C4-2B (cell line): Measurements from ENCODE around the gene EWSR1.

Experiments
- H3K27ac ChIP-seq: fragments of 450-650 bp; 2 replicates; pipeline ENCODE4 v1.5.1; 2017
- ZFX ChIP-seq: fragments of 450-650 bp; IDR thresholded peaks from 2 replicates; pipeline ENCODE4 v1.6.1; 2017
- TF ChIP-seq, protein P1 (sequence below): fragments of 450-650 bp; conservative IDR thresholded peaks from 2 replicates; pipeline ENCODE4 v1.5.1; 2017; ENCODE audit warnings: mild to moderate bottlenecking

The EWSR1 gene

DNA sequence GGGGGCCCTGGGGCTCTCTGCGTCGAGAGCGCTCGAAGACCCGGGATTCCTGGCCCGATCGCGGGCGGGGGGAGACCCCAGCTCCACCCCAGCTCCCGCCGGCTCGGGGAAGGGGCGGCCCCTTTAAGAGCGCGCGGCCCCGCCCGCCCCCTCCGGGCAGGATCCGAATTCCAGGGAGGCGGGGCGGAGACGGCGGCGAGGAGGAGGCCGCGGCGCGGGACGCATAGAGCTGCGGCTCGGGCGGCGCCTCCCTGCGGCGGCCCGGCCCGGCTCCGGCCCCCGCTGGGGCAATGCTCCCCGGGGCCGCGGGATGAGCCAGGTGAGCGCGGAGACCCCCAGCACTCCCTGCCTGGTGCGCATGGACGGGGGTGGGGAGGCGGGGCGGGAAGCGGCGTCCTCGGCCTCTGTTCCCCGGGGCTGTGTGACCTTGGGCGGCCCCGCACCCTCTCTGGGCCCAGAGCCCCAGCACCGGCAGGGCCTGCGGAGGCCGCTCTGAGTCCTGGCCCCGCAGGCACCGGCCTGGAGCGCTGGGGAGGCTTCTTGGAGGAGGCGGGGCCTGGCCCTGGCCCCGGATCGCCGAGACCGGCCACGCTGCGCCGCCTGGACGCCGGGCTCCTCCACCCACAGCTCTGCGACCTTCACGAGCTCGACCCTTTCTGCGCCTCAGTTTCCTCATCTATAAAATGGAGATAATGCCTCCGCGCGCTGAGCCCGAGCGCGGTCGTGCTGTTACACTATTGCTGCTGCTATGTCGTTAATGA lies 38.9 kb downstream of the EWSR1 start:
- H3K27ac ChIP-seq = peak overlapping the region; percentile 96
- TF ChIP-seq ZFX = peak; percentile 89; the same call in 1 of the 2 replicates
- TF ChIP-seq, protein P1, sequence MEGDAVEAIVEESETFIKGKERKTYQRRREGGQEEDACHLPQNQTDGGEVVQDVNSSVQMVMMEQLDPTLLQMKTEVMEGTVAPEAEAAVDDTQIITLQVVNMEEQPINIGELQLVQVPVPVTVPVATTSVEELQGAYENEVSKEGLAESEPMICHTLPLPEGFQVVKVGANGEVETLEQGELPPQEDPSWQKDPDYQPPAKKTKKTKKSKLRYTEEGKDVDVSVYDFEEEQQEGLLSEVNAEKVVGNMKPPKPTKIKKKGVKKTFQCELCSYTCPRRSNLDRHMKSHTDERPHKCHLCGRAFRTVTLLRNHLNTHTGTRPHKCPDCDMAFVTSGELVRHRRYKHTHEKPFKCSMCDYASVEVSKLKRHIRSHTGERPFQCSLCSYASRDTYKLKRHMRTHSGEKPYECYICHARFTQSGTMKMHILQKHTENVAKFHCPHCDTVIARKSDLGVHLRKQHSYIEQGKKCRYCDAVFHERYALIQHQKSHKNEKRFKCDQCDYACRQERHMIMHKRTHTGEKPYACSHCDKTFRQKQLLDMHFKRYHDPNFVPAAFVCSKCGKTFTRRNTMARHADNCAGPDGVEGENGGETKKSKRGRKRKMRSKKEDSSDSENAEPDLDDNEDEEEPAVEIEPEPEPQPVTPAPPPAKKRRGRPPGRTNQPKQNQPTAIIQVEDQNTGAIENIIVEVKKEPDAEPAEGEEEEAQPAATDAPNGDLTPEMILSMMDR = no peak

DNA sequence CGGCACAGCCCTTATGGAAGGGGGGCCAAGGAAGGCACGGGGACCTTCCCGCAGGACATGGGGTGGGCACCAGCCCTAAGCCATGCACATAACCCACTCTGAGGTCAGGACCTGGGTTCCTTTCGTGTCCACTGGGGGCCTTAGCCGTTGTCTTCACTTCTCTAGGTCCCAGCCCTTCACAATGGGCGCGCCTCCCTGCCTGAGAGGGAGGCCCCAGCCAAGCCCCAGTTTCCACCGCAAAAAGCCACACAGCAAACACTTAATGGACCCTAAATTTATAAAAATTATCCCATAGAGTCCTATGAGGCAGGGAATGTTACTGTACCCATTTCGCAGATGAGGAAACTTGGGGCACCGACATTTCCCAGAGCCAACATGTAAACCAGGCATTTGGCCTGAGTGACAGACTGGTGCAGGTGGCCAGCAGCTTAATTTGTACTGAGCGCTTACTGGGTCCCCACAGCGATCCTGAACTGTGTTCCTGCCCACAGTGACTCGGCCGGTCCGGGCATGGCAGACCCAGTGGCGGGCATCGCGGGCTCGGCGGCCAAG lies 39.6 kb downstream of the EWSR1 start:
- H3K27ac ChIP-seq = peak overlapping the region; percentile 96
- TF ChIP-seq, protein P1 = no peak
- no peak for TF ChIP-seq ZFX

DNA sequence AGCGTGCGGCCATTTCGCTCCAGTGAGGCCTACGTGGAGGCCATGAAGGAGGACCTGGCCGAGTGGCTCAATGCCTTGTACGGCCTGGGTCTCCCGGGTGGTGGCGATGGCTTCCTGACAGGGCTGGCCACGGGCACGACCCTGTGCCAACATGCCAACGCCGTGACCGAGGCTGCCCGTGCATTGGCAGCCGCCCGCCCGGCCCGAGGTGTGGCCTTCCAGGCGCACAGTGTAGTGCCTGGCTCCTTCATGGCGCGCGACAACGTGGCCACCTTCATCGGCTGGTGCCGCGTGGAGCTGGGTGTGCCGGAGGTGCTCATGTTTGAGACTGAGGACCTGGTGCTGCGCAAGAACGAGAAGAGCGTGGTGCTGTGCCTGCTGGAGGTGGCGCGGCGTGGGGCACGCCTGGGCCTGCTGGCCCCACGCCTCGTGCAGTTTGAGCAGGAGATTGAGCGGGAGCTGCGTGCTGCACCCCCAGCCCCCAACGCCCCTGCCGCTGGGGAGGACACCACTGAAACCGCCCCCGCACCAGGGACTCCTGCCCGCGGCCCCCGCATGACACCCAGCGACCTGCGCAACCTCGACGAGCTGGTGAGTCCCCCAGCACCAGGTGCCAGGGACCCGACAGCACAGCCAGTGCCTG lies 40.2 kb downstream of the EWSR1 start:
- no peak for TF ChIP-seq ZFX
- TF ChIP-seq, protein P1 = no peak
- H3K27ac ChIP-seq = peak overlapping the region; percentile 96

DNA sequence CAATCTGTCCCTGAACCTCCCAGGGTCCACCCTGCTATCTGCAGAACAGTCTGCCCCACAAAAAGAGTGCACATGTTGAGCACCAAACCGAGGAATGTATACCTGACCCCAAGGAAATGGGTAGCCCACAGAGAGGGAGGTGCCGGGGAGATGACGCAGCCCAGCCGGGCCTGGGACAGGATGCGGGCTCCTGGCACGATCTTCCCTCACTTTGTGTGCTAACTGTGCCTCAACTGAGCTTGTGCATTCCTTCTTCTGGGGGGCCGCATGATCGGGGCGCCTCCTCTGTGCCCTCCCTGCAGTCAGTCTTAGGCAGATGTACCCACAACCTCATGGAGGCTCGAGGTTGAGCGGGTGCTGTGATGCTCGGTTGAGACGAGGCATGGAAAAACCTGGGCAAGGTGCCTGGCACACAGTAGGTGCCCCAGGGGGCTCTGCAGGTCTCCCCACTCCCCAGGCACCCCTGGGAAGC lies 40.8 kb downstream of the EWSR1 start:
- peak overlapping the region; percentile 96 for H3K27ac ChIP-seq
- TF ChIP-seq, protein P1 = no peak
- no peak for TF ChIP-seq ZFX

DNA sequence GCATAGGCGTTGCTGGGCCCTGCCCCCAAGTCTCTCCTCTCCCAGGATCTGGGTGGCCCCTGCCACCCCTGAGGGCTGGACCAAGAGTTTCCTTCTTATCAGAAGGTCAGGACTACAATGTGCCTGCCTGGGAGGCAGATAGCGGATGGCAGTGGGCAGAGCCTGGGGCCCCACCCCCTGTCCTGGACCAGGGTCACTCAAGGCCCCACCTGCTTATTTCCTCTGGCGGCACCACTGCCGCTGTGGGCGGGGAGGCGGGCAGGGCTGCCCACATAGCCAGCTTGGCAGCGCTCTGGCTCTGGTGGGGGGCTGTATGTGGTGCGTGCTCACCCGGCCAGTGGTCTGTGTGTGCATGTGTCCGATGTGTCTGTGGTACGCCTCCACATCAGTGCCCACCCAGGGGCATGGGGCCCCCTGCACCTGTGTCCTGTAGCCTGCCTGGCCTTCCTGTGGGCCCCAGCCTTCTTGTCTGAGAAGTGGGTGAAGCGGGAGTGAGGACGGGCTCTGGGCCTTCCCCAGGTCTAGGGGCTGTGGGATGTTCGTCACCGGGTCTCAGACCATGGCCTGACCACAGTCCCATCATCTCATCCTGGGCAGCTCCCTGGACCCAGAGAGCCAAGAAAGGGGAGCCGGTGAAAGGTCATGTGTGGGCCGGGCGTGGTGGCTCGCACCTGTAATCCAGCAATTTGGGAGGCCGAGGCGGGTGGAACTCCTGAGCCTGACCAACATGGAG lies 41.4 kb downstream of the EWSR1 start:
- peak overlapping the region; percentile 96 for H3K27ac ChIP-seq
- TF ChIP-seq ZFX = 0 out of 2 replicates have a peak, but pooled peaks have one; percentile 23
- TF ChIP-seq, protein P1 = no peak

DNA sequence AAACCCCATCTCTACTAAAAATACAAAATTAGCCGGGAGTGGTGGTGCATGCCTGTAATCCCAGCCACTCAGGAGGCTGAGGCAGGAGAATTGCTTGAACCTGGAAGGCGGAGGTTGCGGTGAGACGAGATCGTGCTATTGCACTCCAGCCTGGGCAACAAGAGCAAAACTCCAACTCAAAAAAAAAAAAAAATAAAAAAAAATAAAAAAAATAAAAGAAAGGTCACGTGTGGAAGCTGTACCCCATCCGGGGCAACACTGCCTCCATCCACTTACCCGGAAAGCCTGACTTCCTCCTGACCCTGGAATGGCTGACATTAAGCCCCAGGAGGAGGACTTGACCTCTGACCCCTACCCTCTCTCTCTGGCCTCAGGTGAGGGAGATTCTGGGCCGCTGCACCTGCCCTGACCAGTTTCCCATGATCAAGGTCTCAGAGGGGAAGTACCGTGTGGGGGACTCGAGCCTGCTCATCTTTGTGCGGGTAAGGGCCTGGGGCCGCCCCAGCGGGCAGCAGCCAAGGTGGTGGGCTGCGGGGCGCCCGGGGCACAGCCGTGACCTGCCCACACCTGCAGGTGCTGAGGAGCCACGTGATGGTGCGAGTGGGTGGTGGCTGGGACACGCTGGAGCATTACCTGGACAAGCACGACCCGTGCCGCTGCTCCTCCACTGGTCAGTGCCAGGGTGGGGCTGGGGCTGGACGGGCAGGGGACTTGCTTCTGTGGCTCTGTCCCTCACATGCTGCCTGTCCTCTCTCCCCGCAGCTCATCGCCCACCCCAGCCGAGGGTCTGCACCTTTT lies 42.2 kb downstream of the EWSR1 start:
- H3K27ac ChIP-seq = peak overlapping the region; percentile 96
- TF ChIP-seq, protein P1 = no peak
- no peak for TF ChIP-seq ZFX
